Measurements from ENCODE around the gene DAPK3.
A peak's percentile ranks its signal among the peaks of the same experiment; 100 is the strongest.
"Not testable (repeated sequence)": the region's sequence is repeated elsewhere in the genome, so short reads cannot be mapped to it uniquely, and the experiment has no call there.

DAPK3 gene

DNA sequence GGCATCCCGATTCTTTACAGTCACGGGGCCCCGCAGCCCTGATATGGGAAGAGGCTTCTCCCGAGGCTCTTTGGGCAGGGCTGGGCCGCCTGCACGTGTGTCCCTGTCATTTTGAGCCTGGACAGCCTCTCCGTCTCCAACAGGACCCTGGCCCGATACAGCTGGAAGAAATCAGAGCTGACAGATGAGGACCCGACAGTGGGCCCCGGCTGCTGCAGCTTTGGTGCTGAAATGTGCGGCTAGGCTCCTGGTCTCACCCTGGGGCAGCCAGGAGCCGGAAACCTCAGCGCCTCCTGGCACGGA is 39.9 kb upstream of the DAPK3 start:
- Mint-ChIP-seq H3K27ac (no peak overlapping the region), H3K9me3 (no peaks in the 10 kb centered on the region), H3K27me3 (no peaks in the 10 kb centered on the region), H3K36me3 (peaks cover 6% of the 10 kb centered on the region), H3K4me1 (peaks cover 30% of the 10 kb centered on the region), H3K4me3 (no peak overlapping the region)
- CTCF ChIA-PET: no interaction called here
- DNase-seq: no peak

- DNase-seq: no peak
- CTCF ChIA-PET: no interaction called here
- peak overlapping the region; percentile 82 for H3K4me3 Mint-ChIP-seq
- H3K4me1 Mint-ChIP-seq: peaks cover 33% of the 10 kb centered on the region
- no peaks in the 10 kb centered on the region for H3K27me3 Mint-ChIP-seq
- no peak overlapping the region for H3K27ac Mint-ChIP-seq
- peaks cover 6% of the 10 kb centered on the region for H3K36me3 Mint-ChIP-seq
- no peaks in the 10 kb centered on the region for H3K9me3 Mint-ChIP-seq
Observed at GRCh38 chr19:4009990-4010807, 39.3 kb upstream of the DAPK3 start.

GRCh38 chr19:4007836-4008539 is 37.1 kb upstream of the DAPK3 start:
- CTCF ChIA-PET: interaction anchor here (1.2 to 1.5 kb wide), 2 partner anchors 23 to 132 kb away, joined by 4 to 6 read pairs; partner anchors contain the start of gene EEF2
- no peaks in the 10 kb centered on the region for H3K27me3 Mint-ChIP-seq
- peak overlapping the region; percentile 78 for H3K27ac Mint-ChIP-seq
- H3K4me3 Mint-ChIP-seq: peak overlapping the region; percentile 82
- peak; percentile 61 for DNase-seq
- peaks cover 5% of the 10 kb centered on the region for H3K36me3 Mint-ChIP-seq
- H3K9me3 Mint-ChIP-seq: no peaks in the 10 kb centered on the region
- peaks cover 27% of the 10 kb centered on the region for H3K4me1 Mint-ChIP-seq

DNA sequence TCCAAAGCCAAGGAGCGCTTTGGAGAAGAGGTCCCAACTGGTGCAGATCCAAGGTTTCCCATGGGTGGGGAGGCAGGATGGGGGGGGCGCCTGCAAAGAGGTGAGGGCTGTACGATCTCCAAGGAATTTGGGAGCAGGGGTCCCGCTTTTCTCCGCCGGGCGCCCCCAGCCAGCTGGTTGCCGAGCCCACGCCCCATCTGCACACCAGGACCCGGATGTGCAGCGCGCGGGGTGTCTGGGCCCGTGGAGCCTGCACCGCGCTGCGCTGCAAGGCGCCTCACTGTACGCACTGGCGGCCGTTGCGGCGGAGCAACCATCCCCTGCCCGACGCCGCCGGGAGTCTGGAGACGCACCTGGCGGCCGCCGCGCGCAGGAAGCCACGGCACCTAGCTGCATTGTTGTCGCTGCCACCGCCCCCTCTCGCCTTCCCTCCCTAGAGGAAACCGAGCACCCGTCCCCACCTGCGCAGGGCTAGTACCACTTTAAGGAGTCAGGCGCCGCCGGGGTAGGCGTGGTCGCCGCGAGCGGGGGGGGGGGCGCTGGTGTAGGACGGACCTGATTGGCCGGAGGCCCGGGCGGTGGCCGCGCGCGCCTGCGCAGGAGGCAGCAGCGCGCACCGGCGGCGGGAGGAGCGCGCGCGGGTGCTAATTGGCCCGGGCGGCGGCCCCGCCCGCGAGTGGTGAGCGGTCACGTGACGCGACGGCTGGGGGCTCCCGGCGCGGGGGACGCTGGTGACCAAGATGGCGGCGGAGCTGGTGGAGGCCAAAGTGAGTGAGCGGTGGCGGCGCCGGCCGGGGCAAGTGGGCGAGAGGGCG is 36.3 kb upstream of the DAPK3 start, which contains the start of gene PIAS4:
PIAS4 (plus strand) TSS at position 716 of the 815 bp plus-strand sequence; CDS start at position 741, 25 bp downstream.
- no peaks in the 10 kb centered on the region for H3K27me3 Mint-ChIP-seq
- peak within 1 kb of the TSS; percentile 81 for H3K27ac Mint-ChIP-seq
- peaks cover 2% of the 10 kb centered on the region for H3K36me3 Mint-ChIP-seq
- H3K4me1 Mint-ChIP-seq: peaks cover 24% of the 10 kb centered on the region
- H3K9me3 Mint-ChIP-seq: no peaks in the 10 kb centered on the region
- peak; percentile 96 for DNase-seq
- CTCF ChIA-PET: interaction anchor here (0.9 to 1.5 kb wide), 5 partner anchors 17 to 133 kb away, joined by 3 to 6 read pairs (median 4); partner anchors contain the start of gene EEF2
- peak within 1 kb of the TSS; percentile 82 for H3K4me3 Mint-ChIP-seq

GRCh38 chr19:4005436-4005835 is 34.5 kb upstream of the DAPK3 start:
- H3K36me3 Mint-ChIP-seq, H3K9me3 Mint-ChIP-seq, H3K27me3 Mint-ChIP-seq, CTCF ChIA-PET, DNase-seq: not testable (repeated sequence)
- H3K27ac Mint-ChIP-seq: peak overlapping the region; percentile 12
- H3K4me3 Mint-ChIP-seq: peak overlapping the region; percentile 52
- H3K4me1 Mint-ChIP-seq: peaks cover 22% of the 10 kb centered on the region

GRCh38 chr19:4000798-4001197 is 29.9 kb upstream of the DAPK3 start:
- not testable (repeated sequence) for DNase-seq, H3K4me1 Mint-ChIP-seq, H3K27ac Mint-ChIP-seq, H3K27me3 Mint-ChIP-seq, H3K9me3 Mint-ChIP-seq, H3K36me3 Mint-ChIP-seq, H3K4me3 Mint-ChIP-seq
- CTCF ChIA-PET: interaction anchor here (0.8 kb wide), 1 partner anchor 139 kb away, joined by 3 read pairs; no protein-coding TSS in a partner anchor

- H3K9me3 Mint-ChIP-seq, H3K27me3 Mint-ChIP-seq, H3K4me1 Mint-ChIP-seq, DNase-seq, H3K4me3 Mint-ChIP-seq, H3K36me3 Mint-ChIP-seq, H3K27ac Mint-ChIP-seq: not testable (repeated sequence)
- CTCF ChIA-PET: interaction anchor here (0.6 to 1.1 kb wide), 2 partner anchors 209 to 238 kb away, joined by 3 read pairs; partner anchors contain the start of gene APBA3
Observed at GRCh38 chr19:3998667-3999412, 27.9 kb upstream of the DAPK3 start.

GRCh38 chr19:3995607-3996006 is 24.7 kb upstream of the DAPK3 start:
- Mint-ChIP-seq H3K36me3 (no peaks in the 10 kb centered on the region), H3K27ac (no peak overlapping the region), H3K9me3 (no peaks in the 10 kb centered on the region), H3K27me3 (no peaks in the 10 kb centered on the region), H3K4me3 (no peak overlapping the region), H3K4me1 (peaks cover 10% of the 10 kb centered on the region)
- CTCF ChIA-PET: interaction anchor here (1.4 kb wide), 1 partner anchor 144 kb away, joined by 5 read pairs; no protein-coding TSS in a partner anchor
- DNase-seq: no peak

- Mint-ChIP-seq H3K27ac (peak overlapping the region; percentile 22), H3K27me3 (no peaks in the 10 kb centered on the region), H3K4me1 (peaks cover 32% of the 10 kb centered on the region), H3K36me3 (no peaks in the 10 kb centered on the region), H3K9me3 (no peaks in the 10 kb centered on the region), H3K4me3 (peak overlapping the region; percentile 4)
- no peak for DNase-seq
- CTCF ChIA-PET: interaction anchor here (1.2 to 1.4 kb wide), 3 partner anchors 11 to 149 kb away, joined by 3 read pairs; no protein-coding TSS in a partner anchor
Observed at GRCh38 chr19:3990815-3991117, 19.9 kb upstream of the DAPK3 start.

DNA sequence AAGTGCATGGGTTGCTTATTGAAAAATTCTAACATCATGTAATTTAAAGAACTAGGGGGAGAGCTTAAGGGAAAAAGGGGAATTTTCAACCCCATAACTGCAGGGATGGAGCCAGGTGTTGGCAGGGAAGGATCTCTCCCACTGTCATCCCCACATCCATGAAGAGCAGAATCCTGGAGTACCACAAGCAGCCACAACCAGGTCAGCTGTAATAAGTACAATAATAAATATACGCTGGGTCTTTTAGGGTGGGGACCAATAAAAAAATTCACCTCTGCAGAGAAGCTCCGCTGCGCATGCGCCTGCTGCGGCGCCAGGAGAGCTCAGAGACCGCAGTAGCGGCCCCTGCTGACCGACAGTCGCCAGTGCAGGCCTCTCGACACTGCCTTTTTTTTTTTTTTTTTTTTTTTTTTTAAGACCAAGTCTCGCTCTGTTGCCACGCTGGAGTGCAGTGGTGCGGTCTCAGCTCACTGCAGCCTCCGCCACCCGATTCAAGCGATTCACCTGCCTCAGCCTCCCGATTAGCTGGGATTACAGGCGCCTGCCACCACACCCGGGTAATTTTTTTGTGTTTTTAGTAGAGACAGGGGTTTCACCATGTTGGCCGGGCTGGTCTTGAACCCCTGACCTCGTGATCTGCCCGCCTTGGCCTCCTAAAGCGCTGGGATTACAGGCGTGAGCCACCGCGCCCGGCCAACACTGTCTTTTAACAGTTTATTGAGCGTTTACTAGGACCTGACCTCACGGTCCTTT is 16.9 kb upstream of the DAPK3 start:
- H3K36me3 Mint-ChIP-seq: peaks cover 22% of the 10 kb centered on the region
- peak overlapping the region; percentile 72 for H3K4me3 Mint-ChIP-seq
- H3K27me3 Mint-ChIP-seq: no peaks in the 10 kb centered on the region
- H3K27ac Mint-ChIP-seq: peak overlapping the region; percentile 89
- DNase-seq: peak; percentile 90
- CTCF ChIA-PET: interaction anchor here (0.6 to 2.1 kb wide), 16 partner anchors 9 to 484 kb away, joined by 3 to 18 read pairs (median 3); partner anchors contain the start of genes DAPK3, HDGFL2 and PIAS4
- peaks cover 58% of the 10 kb centered on the region for H3K4me1 Mint-ChIP-seq
- no peaks in the 10 kb centered on the region for H3K9me3 Mint-ChIP-seq

DNA sequence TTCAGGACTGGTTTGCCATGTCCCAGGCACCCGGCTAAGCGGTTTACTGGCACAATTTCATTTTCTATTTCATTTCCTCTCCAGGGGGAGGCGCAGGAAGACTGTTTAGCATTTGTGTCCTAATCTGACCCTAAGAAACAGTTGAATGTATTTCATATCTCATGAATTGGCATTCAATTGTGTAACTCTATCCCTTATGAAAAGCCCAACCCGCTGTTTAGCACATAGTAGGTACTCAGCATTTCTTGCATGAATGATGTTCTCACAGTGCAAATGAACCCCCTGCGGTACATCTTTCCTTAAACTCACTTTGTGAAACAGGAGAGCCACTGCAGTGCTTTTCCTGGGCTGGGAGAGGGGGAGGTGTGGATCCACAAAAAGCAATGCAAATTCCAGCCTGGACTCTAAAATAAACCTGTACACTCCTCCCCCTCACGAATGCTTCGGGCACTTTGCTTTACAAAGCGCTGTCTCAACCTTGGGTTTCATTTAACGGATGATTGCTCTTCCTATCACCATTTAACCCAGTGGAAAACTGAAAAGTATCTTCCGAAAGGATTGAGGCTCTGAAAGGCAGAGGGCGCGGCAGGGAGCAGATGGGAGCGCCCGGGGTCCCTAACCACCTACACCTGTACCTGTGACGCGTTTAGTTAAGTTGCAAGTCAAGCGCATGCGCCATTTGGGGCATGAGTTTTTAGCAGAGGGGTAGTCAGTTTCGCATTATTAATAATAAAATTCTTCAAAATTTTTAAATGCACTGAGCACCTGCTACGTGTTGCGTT is 15.6 kb upstream of the DAPK3 start:
- peaks cover 34% of the 10 kb centered on the region for H3K36me3 Mint-ChIP-seq
- H3K4me1 Mint-ChIP-seq: peaks cover 63% of the 10 kb centered on the region
- CTCF ChIA-PET: interaction anchor here (0.7 to 2.1 kb wide), 7 partner anchors 18 to 218 kb away, joined by 3 to 18 read pairs (median 9); no protein-coding TSS in a partner anchor
- peak overlapping the region; percentile 97 for H3K4me3 Mint-ChIP-seq
- no peaks in the 10 kb centered on the region for H3K9me3 Mint-ChIP-seq
- DNase-seq: peak; percentile 73
- peak overlapping the region; percentile 90 for H3K27ac Mint-ChIP-seq
- no peaks in the 10 kb centered on the region for H3K27me3 Mint-ChIP-seq

DNA sequence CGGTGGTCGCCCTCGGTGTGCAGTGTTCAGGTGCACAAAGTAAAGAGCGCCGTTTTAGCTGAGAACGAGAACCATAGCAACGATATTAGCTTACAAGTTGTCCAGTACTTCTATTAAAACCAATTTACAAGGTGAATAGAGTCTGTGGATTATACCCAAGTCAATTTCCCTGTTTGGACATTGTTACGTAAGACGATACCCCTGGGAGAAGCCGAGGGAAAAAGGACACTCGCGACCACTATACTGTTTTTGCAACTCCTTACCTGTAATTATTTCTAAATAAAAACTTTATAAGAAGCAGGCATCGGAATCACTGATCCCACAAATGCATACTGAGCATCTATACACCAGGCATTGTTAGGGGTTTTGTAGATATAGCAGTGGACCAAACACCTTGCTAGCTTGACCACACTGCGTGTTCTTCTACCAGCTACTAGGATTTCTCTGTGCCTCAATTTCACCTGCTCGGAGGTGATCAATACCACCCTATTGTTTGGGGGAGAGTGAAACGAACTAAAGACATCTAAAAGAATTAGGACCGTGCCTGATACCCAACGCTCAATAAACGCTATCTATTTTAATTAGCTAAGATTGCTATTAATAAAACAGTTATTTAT is 14.9 kb upstream of the DAPK3 start:
- CTCF ChIA-PET: interaction anchor here (0.7 to 1.7 kb wide), 8 partner anchors 17 to 223 kb away, joined by 3 to 14 read pairs (median 4); partner anchors contain the start of genes MRPL54 and PIAS4
- no peak for DNase-seq
- peak overlapping the region; percentile 90 for H3K27ac Mint-ChIP-seq

More for the DNA sequence above, 14.9 kb upstream of the DAPK3 start:
- H3K4me1 Mint-ChIP-seq: peaks cover 62% of the 10 kb centered on the region
- peaks cover 37% of the 10 kb centered on the region for H3K36me3 Mint-ChIP-seq
- peak overlapping the region; percentile 97 for H3K4me3 Mint-ChIP-seq
- no peaks in the 10 kb centered on the region for H3K9me3 Mint-ChIP-seq
- H3K27me3 Mint-ChIP-seq: no peaks in the 10 kb centered on the region

Measured in activated naive CD4-positive, alpha-beta T cell treated with anti-CD3 and anti-CD28 coated beads, Interleukin-2, amount 10 ng/mL, durations not matched to agents 7 days and 5 days (primary cell).